NCI-H446 treated with DMSO at 0.1 percent for 48 hours (cell line): ENCODE measurements around the gene ZBED4.
"Not testable (repeated sequence)": the region's sequence is repeated elsewhere in the genome, so short reads cannot be mapped to it uniquely, and the experiment has no call there.

Source experiments
- DNase-seq: peaks from one replicate; lab custom pipeline; 2025; lab: John Stamatoyannopoulos, UW

The ZBED4 gene

GRCh38 chr22:49852568-49852897, 1.1 kb upstream of the ZBED4 start:
- not testable (repeated sequence) for DNase-seq

DNA sequence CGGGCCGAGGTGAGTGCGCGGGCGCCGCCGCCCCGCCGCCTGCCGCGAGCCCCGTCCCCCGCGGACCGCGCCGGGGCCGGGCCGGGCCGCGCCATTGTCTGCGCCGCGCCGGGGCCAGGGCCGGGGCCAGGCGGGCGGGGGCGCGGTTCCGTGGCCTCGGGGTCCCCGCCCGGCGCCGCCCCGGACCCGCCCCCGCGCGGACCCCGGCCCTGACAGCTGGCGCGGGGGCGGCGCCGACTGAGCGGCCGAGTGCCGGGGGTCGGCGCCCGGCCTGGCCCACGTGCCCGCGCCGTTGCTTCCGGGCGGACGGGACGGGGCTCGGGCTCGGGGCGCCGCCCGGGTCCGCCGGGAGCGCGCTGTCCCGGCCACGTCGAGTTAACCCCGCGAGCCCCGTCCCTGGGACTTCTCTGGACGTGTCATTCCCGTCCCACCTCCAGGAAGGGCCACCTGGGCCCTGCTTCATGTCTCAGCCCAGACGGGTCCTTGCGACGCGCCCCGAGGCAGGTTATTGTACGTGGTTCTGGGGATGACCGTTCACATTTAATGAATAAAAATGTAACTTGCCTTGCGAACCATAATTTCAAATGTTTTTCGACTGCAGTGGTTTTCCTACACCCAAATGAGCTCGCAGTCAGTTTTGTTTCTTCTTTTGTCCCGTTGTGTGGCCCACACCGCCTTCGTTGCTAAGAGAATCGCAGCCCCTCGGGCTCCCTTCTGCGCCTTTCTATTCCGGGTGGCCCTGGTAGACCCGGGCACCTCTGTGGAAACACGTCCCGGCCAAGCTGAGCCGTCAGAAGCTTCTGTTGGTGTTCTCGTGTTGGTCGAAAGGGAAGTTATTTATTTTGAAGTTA, 562 bp downstream of the ZBED4 start:
- DNase-seq, result no peak

DNA sequence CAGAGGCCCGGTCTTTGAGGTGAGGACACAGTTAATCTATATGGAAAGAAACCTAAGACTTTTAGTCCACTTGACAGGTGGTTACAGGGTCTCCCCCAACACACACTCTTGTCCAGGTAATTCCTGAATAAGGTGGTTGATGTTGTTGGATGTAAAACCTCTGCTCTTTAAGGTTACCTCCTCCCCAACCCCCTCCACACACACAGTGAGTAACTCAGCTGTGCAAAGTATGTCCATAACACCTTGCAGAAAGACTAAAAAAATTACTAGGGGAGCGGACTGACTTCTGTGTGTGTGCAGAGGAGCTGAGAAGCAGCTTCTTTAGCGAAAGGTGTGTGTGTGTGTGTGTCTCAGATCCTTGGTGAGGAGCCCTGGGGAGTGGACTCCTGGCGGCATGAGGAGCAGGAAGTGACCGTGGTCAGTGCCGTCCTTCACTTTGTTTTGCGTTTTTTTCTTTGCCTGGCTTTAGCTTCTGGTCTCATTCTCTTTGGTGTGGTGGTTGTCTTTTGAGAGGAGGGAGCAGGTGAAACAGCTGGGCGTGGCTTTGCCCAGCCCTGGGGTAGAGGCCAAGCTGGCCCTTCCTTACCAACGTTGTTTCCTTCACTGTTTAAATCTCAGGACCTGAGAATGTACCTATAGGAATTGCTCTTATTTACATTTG, 1.7 kb downstream of the ZBED4 start:
- DNase-seq, result no peak

- DNase-seq, result no peak
Measured at GRCh38 chr22:49856343-49856742, 2.7 kb downstream of the ZBED4 start.

DNA sequence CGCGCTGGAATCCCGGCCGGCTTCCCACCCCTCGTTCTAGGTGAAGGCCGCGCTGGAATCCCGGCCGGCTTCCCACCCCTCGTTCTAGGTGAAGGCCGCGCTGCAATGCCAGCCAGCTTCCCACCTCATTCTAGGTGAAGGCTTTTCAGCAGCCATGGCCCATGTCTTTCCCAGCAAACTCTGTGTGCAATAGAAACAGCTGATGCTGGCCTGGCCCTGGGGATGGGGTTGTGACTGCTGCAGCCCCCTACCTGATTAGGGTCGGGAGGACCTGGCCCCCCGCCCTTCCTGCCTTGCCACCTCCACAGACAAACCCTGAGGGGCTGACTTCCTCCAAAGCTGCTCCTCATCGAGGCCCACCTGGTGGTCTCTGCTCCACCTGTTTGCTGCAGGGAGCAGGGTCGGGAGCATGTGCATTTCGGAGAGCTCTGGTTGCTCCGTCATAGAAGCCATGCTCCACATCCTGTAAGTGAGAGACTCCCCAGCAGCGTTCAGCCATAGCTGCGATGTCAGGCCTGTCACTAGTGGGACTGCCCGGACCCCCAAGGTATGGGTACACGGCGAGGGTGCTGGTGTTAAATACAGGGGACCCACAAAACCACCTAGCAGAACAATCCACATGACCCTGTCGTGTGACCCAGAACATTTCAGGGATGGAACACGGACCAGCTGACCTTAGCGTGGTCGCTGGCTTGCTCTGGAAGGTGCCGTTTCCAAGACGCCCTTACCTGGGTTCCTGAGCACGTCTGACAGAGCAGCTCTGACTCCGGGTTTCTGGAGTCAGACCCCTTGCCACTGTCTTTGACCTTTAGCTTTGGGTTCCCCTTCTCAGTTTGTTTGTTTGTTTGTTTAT, 3.3 kb downstream of the ZBED4 start:
- no peak for DNase-seq

GRCh38 chr22:49858827-49859226, 5.2 kb downstream of the ZBED4 start:
- no peak for DNase-seq

- no peak for DNase-seq
Measured at GRCh38 chr22:49861642-49862495, 8.2 kb downstream of the ZBED4 start.

- DNase-seq, result no peak
Measured at GRCh38 chr22:49862496-49862776, 8.8 kb downstream of the ZBED4 start.

DNA sequence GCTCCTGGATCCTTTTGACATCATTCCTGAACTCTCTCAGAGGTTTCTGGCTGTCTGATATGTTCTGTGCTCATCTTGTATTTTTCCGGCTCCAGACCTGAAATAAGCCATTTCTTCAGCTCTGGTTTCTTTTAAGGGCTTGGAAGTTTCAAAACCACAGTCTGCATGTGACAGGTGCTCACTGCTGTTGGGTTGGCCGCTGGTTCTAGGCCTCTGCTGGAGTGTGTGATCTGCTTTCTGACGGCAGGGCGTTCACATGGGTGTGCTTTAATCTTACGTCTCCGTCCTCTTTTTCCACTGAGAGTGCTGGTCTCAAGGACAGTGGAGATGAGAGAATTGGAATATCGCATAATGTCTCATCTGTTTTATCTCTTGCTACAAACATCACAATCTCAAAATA, 10.3 kb downstream of the ZBED4 start:
- no peak for DNase-seq

DNA sequence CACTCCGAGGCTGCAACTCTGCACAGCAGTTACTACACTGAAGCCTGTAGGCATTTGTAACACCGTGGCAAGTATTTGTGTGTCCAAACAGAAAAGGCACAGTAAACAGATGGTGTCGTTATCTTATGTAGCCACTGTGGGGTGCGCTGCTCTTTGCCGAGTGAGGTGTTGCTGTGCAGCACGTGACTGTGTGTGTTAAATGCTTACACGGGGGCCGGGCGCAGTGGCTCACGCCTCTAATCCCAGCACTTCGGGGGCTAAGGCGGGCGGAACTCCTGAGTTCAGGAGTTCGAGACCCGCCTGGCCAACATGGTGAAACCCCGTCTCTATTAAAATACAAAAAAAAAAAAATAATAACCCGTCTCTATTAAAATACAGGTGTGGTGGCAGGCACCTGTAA, 11.5 kb downstream of the ZBED4 start:
- DNase-seq, result no peak

DNA sequence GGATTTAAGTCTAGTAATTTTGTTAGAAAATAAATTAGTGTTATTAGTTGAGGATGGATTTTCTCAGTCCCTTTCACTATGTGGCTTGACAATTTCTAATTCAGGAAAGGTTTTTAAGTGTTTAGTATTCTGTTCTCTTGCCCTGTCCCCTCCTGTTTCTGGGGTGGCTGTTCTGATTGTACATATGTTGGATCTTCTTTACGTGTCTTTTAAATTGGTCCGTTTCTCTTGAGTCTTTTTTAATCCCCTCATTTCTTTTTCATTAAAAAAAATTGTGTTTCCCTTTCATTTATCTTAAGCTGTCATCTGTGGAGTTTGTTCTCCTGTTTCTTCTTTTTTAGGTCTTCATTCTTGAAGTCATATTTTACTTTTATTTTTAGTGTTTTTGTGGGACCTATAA, 12.5 kb downstream of the ZBED4 start:
- DNase-seq, result no peak

DNA sequence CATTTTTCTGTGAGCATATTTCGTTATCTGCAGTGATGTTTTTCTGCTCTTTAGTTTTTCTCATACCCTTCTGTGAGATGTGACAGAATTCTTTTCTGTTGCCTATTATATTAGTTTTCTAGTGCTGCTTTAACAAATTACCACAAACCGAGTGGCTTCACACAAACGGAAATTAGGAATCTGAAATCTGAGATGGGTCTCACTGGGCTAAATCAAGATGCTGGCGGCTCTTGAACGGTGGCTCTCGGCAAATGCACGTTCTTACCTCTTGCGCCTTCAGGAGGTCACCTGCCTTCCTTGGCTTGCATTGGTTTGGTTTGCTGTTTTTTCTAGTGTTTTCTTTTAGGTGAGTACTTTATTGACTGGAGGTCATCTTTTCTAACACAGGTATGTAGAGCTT, 13.0 kb downstream of the ZBED4 start:
- DNase-seq, result no peak

- no peak for DNase-seq
Measured at GRCh38 chr22:49867303-49868265, 13.9 kb downstream of the ZBED4 start.

- no peak for DNase-seq
Measured at GRCh38 chr22:49869086-49869830, 15.6 kb downstream of the ZBED4 start.

DNA sequence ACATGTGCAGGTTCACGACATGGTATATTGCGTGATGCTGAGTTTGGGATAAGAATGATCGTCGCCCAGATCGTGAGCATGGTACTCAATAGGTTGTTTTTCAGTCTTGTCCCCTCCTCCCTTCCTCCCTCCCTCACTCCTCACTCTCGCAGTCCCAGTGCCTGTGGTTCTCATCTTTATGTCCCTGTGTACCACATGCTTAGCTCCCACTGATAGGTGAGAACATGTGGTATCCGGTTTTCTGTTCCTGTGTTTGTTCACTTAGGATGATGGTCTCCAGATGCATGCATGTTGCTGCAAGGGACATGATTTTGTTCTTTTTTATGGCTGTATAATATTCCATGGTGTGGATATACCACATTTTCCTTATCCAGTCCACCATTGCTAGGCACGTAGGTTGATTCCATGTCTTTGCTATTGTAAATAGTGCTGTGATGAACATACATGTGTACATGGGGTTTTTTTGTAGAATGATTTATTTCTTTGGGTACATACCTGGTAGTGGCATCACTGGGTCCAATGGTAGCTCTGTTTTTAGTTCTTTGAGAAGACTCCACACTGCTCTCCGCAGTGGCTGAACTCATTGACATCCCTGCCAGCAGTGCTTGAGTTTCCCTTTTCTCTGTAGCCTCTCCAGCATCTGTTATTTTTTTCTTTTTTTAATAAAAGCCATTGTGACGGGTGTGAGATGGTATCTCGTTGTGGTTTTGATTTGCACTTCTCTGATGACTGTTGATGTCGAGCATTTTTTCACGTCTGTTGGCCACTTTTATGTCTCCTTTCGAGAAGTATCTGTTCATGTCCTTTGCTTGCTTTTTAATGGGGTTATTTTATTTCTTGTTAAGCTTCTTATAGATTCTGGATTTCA, 16.4 kb downstream of the ZBED4 start:
- no peak for DNase-seq

- no peak for DNase-seq
Measured at GRCh38 chr22:49871482-49871881, 17.8 kb downstream of the ZBED4 start.

DNA sequence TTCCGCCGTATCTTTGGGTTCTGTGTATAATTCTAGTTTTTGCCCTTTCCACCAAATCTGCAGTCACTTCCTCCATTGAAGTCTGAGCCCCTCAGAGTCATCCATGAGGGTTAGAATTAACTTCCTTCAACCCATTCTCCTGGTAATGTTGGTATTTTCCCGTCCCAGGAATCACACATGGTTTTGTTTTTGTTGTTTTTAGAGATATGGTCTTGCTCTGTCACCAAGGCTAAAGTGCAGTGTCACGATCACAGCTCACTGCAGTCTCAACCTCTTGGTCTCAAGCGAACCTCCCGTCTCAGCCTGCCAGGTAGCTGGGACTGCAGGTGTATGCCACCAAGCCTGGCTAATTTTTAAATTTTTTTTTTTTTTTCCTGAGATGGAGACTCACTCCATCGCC, 18.7 kb downstream of the ZBED4 start:
- DNase-seq, result no peak

DNA sequence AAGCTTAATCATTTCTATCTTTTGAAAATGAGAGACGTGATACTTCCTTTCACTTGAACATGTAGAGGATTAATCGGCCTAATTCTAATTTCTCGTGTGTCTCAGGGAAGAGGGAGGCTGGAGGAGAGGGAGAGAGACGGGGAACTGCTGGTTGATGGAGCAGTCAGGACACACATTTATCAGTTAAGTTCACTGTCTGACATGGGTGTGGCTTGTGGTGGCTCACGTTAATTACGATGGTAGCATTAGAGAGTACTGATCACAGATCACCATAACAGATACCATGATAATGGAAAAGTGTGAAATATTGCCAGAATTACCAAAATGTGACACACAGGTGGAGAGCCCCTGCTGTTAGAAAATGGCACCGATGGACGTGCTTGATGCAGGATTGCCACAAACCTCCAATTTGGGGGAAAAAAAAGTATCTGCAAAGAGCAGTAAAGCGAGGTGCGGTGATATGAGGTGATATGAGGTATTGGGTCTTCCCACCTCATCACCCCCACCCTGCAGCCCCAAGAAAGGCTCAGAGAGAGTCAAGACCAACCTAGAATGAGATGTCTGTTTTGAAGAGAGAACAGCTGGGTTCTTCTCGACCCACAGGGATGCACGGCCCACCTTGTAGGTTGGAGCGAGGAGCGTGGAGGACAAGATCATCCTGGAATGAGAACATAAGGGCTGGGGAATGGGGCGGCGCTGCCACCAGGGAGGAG, 19.7 kb downstream of the ZBED4 start:
- DNase-seq, result no peak

- DNase-seq, result no peak
Measured at GRCh38 chr22:49877642-49878041, 24.0 kb downstream of the ZBED4 start.
